Tibial nerve (tissue), 4 donors: Measurements from ENCODE around the gene RINT1. TPM values are rescaled to one million over a fixed set of nuclear protein-coding genes. Genes with fewer than 3 reads are reported as not detected.

Experiments used
- DNase-seq, 2 donors: peaks; one replicate each; pipeline ENCODE4 v3.0.0-alpha.2; 2019; ENCODE audit warnings: low spot score in 2 of 2
- H3K27ac ChIP-seq, 4 donors: fragments of 200-600 bp; sonication (generic) in 3 of 4; one replicate each; pipeline ENCODE4 v1.5.1; 2017 to 2019; ENCODE audit warnings: mild to moderate bottlenecking in 1 of 4
- H3K27me3 ChIP-seq, 2 donors: fragments of 200-600 bp; sonication (generic) in 1 of 2; one replicate each; pipeline versions ENCODE4 v1.5.1 to v1.6.0; 2017 to 2019
- H3K36me3 ChIP-seq, 3 donors: fragments of 200-600 bp; sonication (generic); one replicate each; pipeline ENCODE4 v1.5.1; 2018 to 2019
- H3K4me1 ChIP-seq, 4 donors: fragments of 200-600 bp; sonication (generic) in 3 of 4; one replicate each; pipeline ENCODE4 v1.5.1; 2017 to 2019
- H3K4me3 ChIP-seq, 4 donors: fragments of 200-600 bp; sonication (generic) in 3 of 4; one replicate each; pipeline ENCODE4 v1.5.1; 2017 to 2019; ENCODE audit warnings: mild to moderate bottlenecking in 1 of 4, moderate library complexity in 1 of 4
- H3K9me3 ChIP-seq, 4 donors: fragments of 200-600 bp; sonication (generic) in 3 of 4; one replicate each; pipeline ENCODE4 v1.5.1; 2017 to 2019
- EP300 ChIP-seq, 2 donors: sonication (generic); formaldehyde crosslinking; IDR thresholded peaks; one replicate each; pipeline ENCODE4 v1.6.1; 2017; ENCODE audit warnings: antibody characterized with exemption in 2 of 2, mild to moderate bottlenecking in 1 of 2
- POLR2A ChIP-seq, 2 donors: fragments of 450-650 bp; IDR thresholded peaks; one replicate each; pipeline ENCODE4 v1.6.1; 2017; ENCODE audit warnings: antibody characterized with exemption in 2 of 2, mild to moderate bottlenecking in 2 of 2, moderate library complexity in 2 of 2
- WGBS, 2 donors: methylation state at CpG; one replicate each; pipeline ENCODE4 v1.1.5; 2018; 5-methylcytosine and 5-hydroxymethylcytosine counted together
- total RNA-seq, 4 donors: library from RNA; depleted of rRNA; stranded (reverse); fragments of >200 nt; gene quantifications; one replicate each; pipeline ENCODE4 v1.1.0, GENCODE V29; 2016
- TF ChIP-seq, protein P1 (sequence below), 5 experiments: fragments of 200-600 bp in 3 of 5; fragments of 450-650 bp in 2 of 5; sonication (generic) in 3 of 5; IDR thresholded peaks; one replicate each; pipeline ENCODE4 v1.5.1; 2016 to 2019; ENCODE audit warnings: antibody characterized with exemption in 5 of 5, mild to moderate bottlenecking in 3 of 5, moderate library complexity in 2 of 5

RINT1 gene
- total RNA-seq, 4 donors from 2014 or later = 12.9 to 18.2 (median 14.6) TPM

DNA sequence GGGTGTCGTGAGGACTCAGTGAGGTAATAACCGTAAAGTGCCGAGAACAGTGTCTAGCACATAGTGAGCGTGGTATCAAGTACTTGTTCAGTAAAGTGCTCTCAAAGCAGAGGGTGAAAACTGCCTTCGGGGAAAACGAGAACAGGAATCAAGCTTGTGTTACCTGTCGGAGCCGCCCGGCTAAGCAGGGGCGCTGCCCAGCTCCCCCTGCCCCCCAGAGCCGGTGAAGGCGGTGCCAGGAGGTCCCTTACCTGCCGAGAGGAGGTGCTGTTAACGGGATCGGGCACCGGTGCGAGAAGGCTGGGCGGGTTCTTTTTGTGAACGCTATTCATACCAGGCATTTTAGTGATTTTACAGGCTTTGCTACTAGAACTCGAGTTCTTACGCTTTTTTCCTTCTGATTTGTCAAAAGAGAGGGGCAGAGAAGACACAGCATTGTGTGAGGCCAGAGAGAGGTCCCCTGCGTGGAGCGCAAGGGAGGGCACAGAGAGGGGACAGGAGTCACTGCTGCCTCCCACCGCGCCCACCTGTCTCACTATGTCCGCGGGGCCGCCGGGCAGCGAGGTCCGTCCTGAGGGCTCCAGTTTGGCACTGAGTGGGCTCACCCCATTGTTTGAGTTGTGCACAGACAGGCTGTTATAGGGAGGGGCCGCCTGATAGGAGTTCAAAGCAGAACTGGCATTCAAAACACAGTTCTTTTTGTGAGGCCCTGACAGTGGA, 81.8 kb downstream of the RINT1 start:
- DNase-seq = no peak
- no peaks in the 10 kb centered on the region for H3K9me3 ChIP-seq
- H3K4me3 ChIP-seq = no peak overlapping the region
- TF ChIP-seq POLR2A (IDR thresholded peaks at IDR 0.05) (no peak), EP300 (IDR thresholded peaks at IDR 0.05) (no peak)
- TF ChIP-seq, protein P1, sequence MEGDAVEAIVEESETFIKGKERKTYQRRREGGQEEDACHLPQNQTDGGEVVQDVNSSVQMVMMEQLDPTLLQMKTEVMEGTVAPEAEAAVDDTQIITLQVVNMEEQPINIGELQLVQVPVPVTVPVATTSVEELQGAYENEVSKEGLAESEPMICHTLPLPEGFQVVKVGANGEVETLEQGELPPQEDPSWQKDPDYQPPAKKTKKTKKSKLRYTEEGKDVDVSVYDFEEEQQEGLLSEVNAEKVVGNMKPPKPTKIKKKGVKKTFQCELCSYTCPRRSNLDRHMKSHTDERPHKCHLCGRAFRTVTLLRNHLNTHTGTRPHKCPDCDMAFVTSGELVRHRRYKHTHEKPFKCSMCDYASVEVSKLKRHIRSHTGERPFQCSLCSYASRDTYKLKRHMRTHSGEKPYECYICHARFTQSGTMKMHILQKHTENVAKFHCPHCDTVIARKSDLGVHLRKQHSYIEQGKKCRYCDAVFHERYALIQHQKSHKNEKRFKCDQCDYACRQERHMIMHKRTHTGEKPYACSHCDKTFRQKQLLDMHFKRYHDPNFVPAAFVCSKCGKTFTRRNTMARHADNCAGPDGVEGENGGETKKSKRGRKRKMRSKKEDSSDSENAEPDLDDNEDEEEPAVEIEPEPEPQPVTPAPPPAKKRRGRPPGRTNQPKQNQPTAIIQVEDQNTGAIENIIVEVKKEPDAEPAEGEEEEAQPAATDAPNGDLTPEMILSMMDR (IDR thresholded peaks at IDR 0.05) = no peak
- H3K36me3 ChIP-seq = peaks cover 0 to 67% (median 3%) of the 10 kb centered on the region in 3 donors
- WGBS, 2 donors = 93 to 94% methylated on average over 32 of the region's 32 CpGs
- no peaks in the 10 kb centered on the region for H3K27me3 ChIP-seq
- no peak overlapping the region for H3K27ac ChIP-seq
- no peaks in the 10 kb centered on the region for H3K4me1 ChIP-seq

DNA sequence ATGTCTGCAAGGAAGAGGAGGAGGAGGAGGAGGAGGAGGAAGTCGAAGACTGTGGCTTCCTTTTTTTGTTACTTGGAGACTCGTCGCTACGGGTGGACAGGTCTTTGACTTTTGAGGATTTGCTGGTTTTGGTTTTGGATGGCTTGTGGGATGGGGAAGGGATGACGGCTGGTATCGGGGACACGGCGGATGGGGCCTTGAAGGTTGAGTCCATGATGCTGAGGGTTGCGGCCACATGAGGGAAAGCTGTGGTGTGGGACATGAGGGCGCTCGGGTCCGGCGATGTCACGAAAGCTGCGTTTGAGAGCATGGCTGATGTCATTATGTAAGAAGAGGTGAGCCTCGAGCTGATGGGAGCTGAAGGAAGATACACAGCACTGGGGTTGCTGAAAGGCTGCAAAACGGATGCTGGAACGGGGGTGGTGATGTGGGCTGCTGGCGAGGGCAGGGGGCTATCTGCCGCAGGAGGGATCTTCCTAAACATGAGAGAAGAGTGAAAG, 82.4 kb downstream of the RINT1 start:
- no peaks in the 10 kb centered on the region for H3K27me3 ChIP-seq
- no peak for TF ChIP-seq POLR2A (IDR thresholded peaks at IDR 0.05)
- TF ChIP-seq, protein P1 (IDR thresholded peaks at IDR 0.05) = no peak
- no peak for TF ChIP-seq EP300 (IDR thresholded peaks at IDR 0.05)
- peaks cover 0 to 66% (median 3%) of the 10 kb centered on the region in 3 donors for H3K36me3 ChIP-seq
- H3K27ac ChIP-seq = no peak overlapping the region
- WGBS, 2 donors = 88 to 92% methylated on average over 20 of the region's 20 CpGs
- H3K4me3 ChIP-seq = no peak overlapping the region
- DNase-seq = no peak
- no peaks in the 10 kb centered on the region for H3K9me3 ChIP-seq
- H3K4me1 ChIP-seq = no peaks in the 10 kb centered on the region

Other genes with a start within 250 kb of the RINT1 start
- 10 to 100 TPM; 54.1 to 94.4 (median 61.9) TPM for gene SRPK2, start 143.3 kb upstream of the RINT1 start, total RNA-seq
- 10 to 100 TPM in 3 of 4 donors, 1 to 10 TPM in 1; 7.9 to 15.9 (median 15.4) TPM for gene PUS7, start 9.9 kb upstream of the RINT1 start, total RNA-seq
- not detected for gene EFCAB10, start 49.3 kb downstream of the RINT1 start, total RNA-seq